ENCODE results near the gene PDZK1IP1. TPM values are rescaled to one million over a fixed set of nuclear protein-coding genes. Genes with fewer than 3 reads are reported as not detected.
"Not testable (repeated sequence)": the region's sequence is repeated elsewhere in the genome, so short reads cannot be mapped to it uniquely, and the experiment has no call there.

Gene PDZK1IP1
- total RNA-seq, 1 donor from 2014 or later, result 43.2 TPM

DNA sequence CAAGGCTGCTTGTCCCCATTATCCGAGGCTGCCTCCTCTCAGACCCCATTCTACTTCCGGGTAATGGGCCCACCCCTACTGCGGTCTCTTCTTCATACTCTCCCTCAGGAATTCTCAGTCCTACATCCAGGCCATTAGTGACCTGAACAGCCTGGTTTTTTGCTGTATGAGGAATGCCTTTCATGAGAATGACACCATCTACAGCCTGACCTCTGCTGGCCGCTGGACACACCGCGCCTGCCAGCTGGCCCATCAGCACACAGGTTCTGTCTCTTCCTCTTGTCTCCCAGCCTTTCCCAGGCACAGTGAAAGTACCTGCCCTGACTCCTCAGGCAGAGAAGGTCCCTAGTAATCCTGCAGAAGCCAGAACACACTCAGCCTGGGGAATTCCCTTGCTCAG, 46.2 kb downstream of the PDZK1IP1 start:
- H3K4me3 ChIP-seq (ENCODE audit: low read depth, low read length); DNase-seq (ENCODE audit: low read depth): not testable (repeated sequence)
- TF ChIP-seq CTCF (conservative IDR thresholded peaks at IDR 0.05; ENCODE audit: low read depth, low read length), result peak; percentile 60

DNA sequence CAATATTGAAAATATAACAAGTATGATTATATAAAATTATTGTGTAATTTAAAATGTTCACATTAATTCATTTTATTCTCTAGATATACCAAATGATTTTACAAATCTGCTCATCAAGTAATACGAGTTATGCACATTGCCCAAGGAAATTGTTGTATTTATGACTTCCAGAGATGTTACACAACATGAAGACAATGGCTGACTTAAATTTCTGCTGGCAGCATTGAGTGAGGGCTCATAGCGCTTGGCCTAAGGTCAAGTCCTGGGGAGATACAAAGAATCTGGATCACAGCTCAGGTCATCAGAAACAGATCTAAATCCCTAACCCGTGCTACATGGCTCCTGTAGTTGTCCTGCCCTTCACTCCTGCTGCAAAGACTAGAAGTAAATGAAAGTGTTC, 49.5 kb downstream of the PDZK1IP1 start:
- DNase-seq (ENCODE audit: low read depth); H3K4me3 ChIP-seq (ENCODE audit: low read depth, low read length): not testable (repeated sequence)

DNA sequence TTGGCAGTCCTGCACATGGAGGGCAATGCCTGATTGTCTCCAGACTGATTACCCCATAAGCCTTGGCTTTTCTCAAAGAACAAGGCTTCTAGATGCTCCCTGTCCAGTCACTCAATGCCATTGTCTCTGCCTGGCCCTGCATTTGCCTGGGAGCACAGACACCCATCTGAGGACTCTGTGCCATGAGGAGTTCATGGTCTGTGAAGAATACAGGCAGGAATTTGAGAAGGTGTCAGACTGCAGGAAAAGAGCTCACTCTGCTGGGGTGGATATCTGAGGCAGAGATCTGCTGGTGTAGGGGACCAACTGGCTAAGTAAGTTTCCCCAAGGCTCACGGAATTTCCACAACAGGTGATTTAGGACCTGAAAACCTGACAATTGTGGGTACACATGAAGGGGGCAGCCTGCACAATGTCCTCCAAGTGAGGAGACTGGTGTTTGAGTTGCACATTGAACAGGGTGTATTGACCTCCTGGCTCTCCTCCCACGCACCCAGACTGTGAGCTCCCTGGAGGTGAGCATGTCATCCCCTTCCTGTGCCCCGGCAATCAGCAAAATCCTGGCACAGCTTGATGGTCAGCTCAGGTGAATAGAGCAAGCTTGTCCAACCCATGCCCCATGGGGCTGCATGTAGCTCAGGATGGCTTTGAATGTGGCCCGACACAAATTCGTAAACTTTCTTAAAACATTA, 51.8 kb downstream of the PDZK1IP1 start:
- DNase-seq (ENCODE audit: low read depth), result no peak
- TF ChIP-seq CTCF (conservative IDR thresholded peaks at IDR 0.05; ENCODE audit: low read depth, low read length), result no peak
- no peak overlapping the region for H3K4me3 ChIP-seq (ENCODE audit: low read depth, low read length)

GRCh38 chr1:47137198-47137597, 52.6 kb downstream of the PDZK1IP1 start, which contains the start of gene CYP4A22:
Gene CYP4A22 (plus strand): TSS chr1:47137441. CDS start chr1:47137486, 45 bp downstream.
- no peak for TF ChIP-seq CTCF (conservative IDR thresholded peaks at IDR 0.05; ENCODE audit: low read depth, low read length)
- no peak for DNase-seq (ENCODE audit: low read depth)

More at GRCh38 chr1:47137198-47137597, 52.6 kb downstream of the PDZK1IP1 start, which contains the start of gene CYP4A22:
- H3K4me3 ChIP-seq (ENCODE audit: low read depth, low read length), result no peak within 1 kb of the TSS

Other genes with a start within 250 kb of the PDZK1IP1 start
- not detected in 2 replicates for gene CYP4A11, start 248.6 kb downstream of the PDZK1IP1 start, total RNA-seq
- 0.46 TPM in 1 of 2 replicates, not detected in the other for gene CYP4X1, start 166.4 kb downstream of the PDZK1IP1 start, total RNA-seq
- gene CYP4Z1, start 122.8 kb downstream of the PDZK1IP1 start, total RNA-seq, result not detected in 2 replicates
- gene CYP4A22, start 52.6 kb downstream of the PDZK1IP1 start, total RNA-seq, result not detected in 2 replicates
- gene TAL1, start 42.2 kb upstream of the PDZK1IP1 start, total RNA-seq, result 0.69 and 1.4 TPM in 2 replicates
- gene STIL, start 124.1 kb upstream of the PDZK1IP1 start, total RNA-seq, result 17.3 and 26.8 TPM in 2 replicates
- 67.0 and 67.6 TPM in 2 replicates for gene CMPK1, start 143.8 kb upstream of the PDZK1IP1 start, total RNA-seq
- not detected in 2 replicates for gene FOXE3, start 226.2 kb upstream of the PDZK1IP1 start, total RNA-seq
- 0.14 TPM in 1 of 2 replicates, not detected in the other for gene FOXD2, start 248.0 kb upstream of the PDZK1IP1 start, total RNA-seq

Measured in epithelial cell of proximal tubule (primary cell).